Measurements from ENCODE around the gene SYNE2. TPM values are rescaled to one million over a fixed set of nuclear protein-coding genes. Genes with fewer than 3 reads are reported as not detected.
A peak's percentile ranks its signal among the peaks of the same experiment; 100 is the strongest.

The SYNE2 gene
- total RNA-seq, 1 donor from 2014 or later: 121 TPM

DNA sequence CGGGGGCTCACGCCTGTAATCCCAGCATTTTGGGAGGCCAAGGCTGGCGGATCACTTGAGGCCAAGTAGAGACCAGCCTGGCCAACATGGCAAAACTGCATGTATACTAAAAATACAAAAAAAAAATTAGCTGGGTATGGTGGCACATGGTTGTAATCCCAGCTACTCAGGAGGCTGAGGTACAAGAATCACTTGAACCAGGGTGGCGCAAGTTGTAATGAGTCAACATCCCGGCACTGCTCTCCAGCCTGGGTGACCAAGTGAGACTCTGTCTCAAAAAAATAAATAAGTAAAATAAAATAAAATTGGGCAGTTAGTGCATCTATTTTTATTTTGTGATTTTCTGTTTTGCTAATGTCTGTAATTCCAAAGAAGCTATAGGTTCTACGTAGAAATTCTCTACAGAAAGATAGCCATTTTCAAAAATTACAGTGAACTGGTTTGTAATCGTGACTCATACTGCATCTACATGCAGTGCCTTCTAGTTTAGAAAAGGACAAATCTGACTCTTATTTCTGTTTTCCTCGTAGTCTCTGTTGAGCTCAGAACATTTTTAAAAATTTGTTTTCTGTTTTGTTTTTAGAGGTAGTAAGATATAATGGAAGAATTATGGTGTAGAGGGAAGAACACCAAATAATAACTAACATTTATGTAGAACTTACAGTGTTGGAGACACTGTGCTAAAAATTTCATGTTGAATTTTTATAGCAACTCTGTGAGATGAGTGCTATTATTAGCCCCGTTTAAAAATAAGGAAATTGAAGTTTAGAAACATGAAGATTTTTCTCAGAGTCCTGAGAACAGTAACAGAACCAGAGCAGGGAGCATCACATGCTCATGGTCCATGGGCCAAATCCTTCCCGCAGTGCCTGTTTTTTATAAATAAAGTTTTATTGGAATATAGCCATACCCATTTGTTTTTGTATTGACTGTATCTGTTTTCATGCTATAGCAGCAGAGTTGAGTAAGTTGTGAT lies 201.2 kb downstream of the SYNE2 start:
- H3K27ac ChIP-seq: no peak overlapping the region
- no peak for DNase-seq
- peak; percentile 79 for ATAC-seq

DNA sequence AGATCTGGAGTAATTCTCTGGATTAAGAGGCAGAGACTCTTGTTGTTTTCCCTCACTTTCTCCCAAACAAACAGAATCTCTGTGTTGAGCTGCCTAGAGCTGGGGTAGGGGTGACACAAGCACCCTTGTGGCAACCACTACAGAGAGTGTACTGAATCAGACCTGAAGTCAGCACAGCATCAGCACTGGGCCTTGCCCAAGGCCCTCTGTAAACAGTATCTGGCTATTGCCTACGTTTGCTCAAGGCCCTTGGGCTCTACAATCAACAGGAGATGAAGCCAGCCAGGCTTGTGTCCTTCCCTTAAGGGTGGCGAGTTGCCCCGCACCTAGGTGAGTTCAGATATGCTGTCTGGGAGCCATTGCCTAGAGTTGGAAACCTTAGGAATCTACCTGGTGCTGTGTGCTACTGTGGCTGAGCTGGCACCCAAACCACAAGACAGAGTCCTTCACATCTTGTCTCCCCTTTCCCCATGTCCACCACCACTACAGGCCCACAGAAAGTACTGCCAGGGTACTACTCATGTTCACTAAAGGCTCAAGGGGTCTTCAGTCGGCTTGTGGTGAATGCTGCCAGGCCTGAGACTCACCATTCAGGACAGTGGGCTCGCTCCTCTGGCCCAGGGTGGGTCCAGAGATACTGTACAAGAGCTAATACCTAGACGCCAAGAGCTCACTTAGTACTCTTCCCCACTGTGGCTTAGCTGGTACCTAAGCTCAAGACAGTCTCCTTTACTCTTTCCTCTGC lies 206.8 kb downstream of the SYNE2 start:
- H3K4me1 ChIP-seq: no peaks in the 10 kb centered on the region
- no peaks in the 10 kb centered on the region for H3K27me3 ChIP-seq
- peaks cover 6% of the 10 kb centered on the region for H3K36me3 ChIP-seq
- no peak for DNase-seq
- intact Hi-C loops (cut with DNase I): no loop called here
- no peak overlapping the region for H3K4me3 ChIP-seq
- ATAC-seq: peak; percentile 32
- TF ChIP-seq, protein P1, sequence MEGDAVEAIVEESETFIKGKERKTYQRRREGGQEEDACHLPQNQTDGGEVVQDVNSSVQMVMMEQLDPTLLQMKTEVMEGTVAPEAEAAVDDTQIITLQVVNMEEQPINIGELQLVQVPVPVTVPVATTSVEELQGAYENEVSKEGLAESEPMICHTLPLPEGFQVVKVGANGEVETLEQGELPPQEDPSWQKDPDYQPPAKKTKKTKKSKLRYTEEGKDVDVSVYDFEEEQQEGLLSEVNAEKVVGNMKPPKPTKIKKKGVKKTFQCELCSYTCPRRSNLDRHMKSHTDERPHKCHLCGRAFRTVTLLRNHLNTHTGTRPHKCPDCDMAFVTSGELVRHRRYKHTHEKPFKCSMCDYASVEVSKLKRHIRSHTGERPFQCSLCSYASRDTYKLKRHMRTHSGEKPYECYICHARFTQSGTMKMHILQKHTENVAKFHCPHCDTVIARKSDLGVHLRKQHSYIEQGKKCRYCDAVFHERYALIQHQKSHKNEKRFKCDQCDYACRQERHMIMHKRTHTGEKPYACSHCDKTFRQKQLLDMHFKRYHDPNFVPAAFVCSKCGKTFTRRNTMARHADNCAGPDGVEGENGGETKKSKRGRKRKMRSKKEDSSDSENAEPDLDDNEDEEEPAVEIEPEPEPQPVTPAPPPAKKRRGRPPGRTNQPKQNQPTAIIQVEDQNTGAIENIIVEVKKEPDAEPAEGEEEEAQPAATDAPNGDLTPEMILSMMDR (IDR thresholded peaks at IDR 0.05): no peak
- H3K27ac ChIP-seq: no peak overlapping the region
- no peaks in the 10 kb centered on the region for H3K9me3 ChIP-seq

More for the DNA sequence above, 201.2 kb downstream of the SYNE2 start:
- TF ChIP-seq, protein P1 (IDR thresholded peaks at IDR 0.05): no peak
- intact Hi-C loops (cut with DNase I): no loop called here
- Histone ChIP-seq H3K27me3 (no peaks in the 10 kb centered on the region), H3K4me1 (no peaks in the 10 kb centered on the region), H3K9me3 (no peaks in the 10 kb centered on the region), H3K36me3 (peaks cover 8% of the 10 kb centered on the region), H3K4me3 (no peak overlapping the region)

DNA sequence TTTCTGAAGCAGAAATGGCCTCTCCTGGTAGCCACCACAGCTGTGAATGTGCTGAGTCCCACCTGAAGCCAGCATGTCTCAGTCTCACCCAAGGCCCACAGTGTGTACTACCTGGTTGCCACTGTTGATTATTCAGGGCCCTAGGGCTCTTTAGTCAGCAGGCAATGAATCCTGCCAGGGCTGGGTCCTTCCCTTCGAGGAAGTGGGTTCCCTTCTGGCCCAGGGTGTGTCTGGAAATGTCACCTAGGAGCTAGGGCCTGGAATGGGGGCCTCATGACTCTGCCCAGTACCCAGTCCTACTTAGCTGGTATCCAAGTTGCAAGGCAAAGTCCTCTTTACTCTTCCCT lies 207.4 kb downstream of the SYNE2 start:
- Histone ChIP-seq H3K9me3 (no peaks in the 10 kb centered on the region), H3K27ac (no peak overlapping the region), H3K36me3 (peaks cover 6% of the 10 kb centered on the region), H3K27me3 (no peaks in the 10 kb centered on the region), H3K4me3 (no peak overlapping the region), H3K4me1 (no peaks in the 10 kb centered on the region)
- TF ChIP-seq, protein P1 (IDR thresholded peaks at IDR 0.05): no peak
- intact Hi-C loops (cut with DNase I): no loop called here
- ATAC-seq (no peak), DNase-seq (no peak)

DNA sequence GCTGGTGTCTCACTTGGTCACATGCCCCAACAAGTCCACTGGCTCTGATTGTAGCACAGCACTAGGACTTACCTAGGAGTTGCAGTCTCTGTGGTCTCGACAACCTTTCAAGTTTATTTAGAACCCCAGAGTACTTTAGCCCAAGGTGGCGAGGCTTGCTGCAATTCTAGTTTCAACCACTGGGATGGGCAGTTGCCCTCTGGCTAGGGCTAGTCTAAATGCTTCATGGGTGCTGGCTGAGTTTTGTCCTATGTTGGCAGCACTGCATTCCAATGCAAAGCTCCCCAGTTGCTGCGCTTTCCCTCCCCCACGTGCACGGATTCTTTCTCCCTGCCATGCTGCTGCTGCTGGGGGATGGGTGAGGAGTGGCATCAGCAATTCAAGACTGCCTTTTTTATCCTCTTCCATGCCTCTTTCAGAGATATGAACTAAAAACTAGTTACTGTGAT lies 207.9 kb downstream of the SYNE2 start:
- H3K27ac ChIP-seq: no peak overlapping the region
- H3K36me3 ChIP-seq: peaks cover 9% of the 10 kb centered on the region
- TF ChIP-seq, protein P1 (IDR thresholded peaks at IDR 0.05): peak; percentile 31
- no peaks in the 10 kb centered on the region for H3K4me1 ChIP-seq
- H3K27me3 ChIP-seq: no peaks in the 10 kb centered on the region
- peak; percentile 65 for ATAC-seq
- no peaks in the 10 kb centered on the region for H3K9me3 ChIP-seq
- H3K4me3 ChIP-seq: no peak overlapping the region
- no peak for DNase-seq
- intact Hi-C loops (cut with DNase I): no loop called here

DNA sequence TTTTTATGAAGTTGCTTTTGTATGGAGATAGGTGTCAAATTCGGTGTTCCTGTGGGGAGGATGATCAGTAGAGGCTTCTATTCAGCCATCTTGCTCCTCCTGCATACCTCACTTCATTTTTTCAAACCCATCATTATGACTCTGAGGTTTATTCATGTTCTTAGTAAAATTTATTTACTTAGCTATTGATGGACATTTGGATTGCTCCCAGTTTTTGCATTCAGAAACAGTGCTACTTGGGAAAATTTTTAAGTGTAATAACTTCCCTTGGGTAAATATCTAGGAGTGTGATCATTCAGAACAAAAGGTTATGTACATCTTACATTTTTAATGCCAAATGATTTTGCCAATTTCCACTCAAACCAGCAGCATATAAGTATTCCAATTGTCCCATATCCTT lies 208.3 kb downstream of the SYNE2 start:
- Histone ChIP-seq H3K36me3 (peaks cover 10% of the 10 kb centered on the region), H3K27me3 (no peaks in the 10 kb centered on the region), H3K4me3 (no peak overlapping the region), H3K9me3 (no peaks in the 10 kb centered on the region), H3K27ac (no peak overlapping the region), H3K4me1 (no peaks in the 10 kb centered on the region)
- TF ChIP-seq, protein P1 (IDR thresholded peaks at IDR 0.05): no peak
- DNase-seq: no peak
- no peak for ATAC-seq
- intact Hi-C loops (cut with DNase I): no loop called here

All from upper lobe of right lung (tissue), 1 donor.